NCI-H2107 treated with DMSO at 0.1 percent for 48 hours (cell line): ENCODE data around the gene ATP7B.
"Not testable (repeated sequence)": the region's sequence is repeated elsewhere in the genome, so short reads cannot be mapped to it uniquely, and the experiment has no call there.

Experiments used
- DNase-seq: peaks from one replicate; lab custom pipeline; 2025; ENCODE audit not compliant: unreplicated experiment; lab: John Stamatoyannopoulos, UW

The ATP7B gene

GRCh38 chr13:51922771-51923480 lies 88.3 kb downstream of the ATP7B start:
- no peak for DNase-seq

GRCh38 chr13:51921790-51922740 lies 89.2 kb downstream of the ATP7B start:
- DNase-seq, result no peak

DNA sequence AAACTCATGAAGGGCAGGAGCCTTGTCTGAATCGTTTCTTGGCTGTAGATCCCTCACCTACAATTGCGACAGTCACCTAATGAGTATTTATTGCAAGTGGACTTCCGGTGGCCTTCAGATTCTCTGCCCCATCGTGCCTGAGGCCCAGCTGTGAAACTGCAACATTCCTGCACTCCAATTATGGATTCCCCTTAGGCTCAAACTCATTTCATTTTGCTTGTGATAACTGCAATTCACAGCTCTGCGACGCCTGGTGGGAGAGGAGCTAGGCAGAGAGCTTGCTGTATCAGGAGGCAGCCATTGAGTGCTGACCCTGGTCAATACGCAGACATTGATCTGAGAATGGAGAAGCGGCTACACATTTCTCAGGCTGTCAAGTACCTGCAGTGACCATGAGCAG lies 90.5 kb downstream of the ATP7B start:
- no peak for DNase-seq

GRCh38 chr13:51920267-51920666 lies 91.0 kb downstream of the ATP7B start:
- no peak for DNase-seq

- DNase-seq, result no peak
Observed at GRCh38 chr13:51919531-51919930, 91.7 kb downstream of the ATP7B start.

DNA sequence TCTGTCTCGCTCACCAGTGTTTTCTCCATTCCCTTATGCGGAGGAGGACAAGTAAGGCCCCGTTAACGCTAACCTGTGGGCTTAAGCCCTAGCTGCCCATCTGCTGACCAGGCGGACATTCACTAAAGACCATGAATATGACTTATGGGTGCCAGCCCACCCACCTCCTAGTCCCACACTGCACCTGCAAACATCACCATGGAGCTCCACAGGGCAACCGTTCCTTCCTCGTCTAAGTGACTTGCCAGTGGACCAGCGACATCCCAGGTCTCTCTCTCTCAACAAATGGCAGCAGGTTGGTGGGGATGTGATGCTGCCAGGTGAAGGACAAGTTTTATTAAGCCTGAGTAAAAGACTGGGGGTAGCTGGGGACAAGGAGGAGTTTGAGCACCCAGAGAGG lies 94.3 kb downstream of the ATP7B start:
- DNase-seq, result no peak

- no peak for DNase-seq
Observed at GRCh38 chr13:51916051-51916818, 95.0 kb downstream of the ATP7B start.

- no peak for DNase-seq
Observed at GRCh38 chr13:51914137-51914493, 97.1 kb downstream of the ATP7B start.

DNA sequence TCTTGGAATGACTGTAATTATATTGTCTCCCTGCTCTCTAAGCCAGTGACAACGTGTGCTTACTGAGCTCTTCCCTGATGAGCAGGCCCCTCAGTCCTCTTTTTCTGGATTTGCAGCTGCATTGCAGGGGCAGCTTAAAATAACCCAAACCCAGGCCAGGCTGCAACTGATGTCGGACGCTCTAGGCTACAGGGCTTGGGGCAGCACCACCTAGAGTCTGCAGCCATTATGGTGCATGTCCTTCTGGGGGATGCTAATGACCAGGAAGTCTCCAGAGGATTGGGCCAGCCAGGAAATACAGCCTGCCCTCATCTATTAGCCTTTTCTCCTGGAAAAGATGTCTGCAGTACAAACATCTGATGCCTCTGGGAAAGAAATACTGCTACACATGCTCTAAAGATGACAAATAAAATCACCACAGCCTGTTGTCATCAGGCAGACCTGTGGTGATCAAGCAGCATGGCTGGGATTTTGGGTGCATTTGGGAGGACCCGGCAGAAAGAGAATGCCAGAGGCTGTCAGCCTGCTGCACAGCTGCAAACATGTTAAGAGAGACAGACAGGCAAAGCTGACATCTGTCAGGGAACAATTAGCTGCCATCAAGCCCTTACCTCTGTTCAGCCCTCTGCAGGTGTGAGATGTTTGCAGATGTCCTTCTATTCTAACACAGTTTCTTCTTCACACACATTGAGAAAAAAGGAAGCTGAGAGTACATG lies 97.7 kb downstream of the ATP7B start:
- no peak for DNase-seq

- DNase-seq, result no peak
Observed at GRCh38 chr13:51912511-51913225, 98.6 kb downstream of the ATP7B start.

- peak; percentile 81 for DNase-seq
Observed at GRCh38 chr13:51912091-51912490, 99.2 kb downstream of the ATP7B start.

GRCh38 chr13:51910508-51910907 lies 100.7 kb downstream of the ATP7B start:
- DNase-seq, result no peak

- not testable (repeated sequence) for DNase-seq
Observed at GRCh38 chr13:51909265-51909664, 102.0 kb downstream of the ATP7B start.

- no peak for DNase-seq
Observed at GRCh38 chr13:51907040-51907732, 104.1 kb downstream of the ATP7B start.

GRCh38 chr13:51906581-51906980 lies 104.7 kb downstream of the ATP7B start:
- no peak for DNase-seq

DNA sequence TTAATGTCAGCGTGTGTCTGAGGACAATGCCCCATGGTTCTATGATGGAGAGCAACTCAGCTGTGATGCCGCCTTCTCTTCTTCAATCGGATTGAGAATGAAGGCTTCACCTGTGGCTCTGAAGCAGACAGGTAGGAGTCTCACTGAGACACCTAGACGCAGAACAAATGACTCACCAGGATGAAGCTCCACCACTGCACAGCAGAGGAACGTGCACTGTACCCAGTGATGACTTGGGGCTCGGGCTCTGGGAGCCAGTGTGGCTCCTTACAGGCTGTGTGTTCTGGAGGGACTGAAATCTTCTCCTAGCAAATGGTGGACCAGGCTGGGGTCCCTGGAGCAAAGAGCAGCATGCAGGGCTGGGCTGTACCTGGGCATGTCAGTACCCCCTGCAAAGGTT lies 105.5 kb downstream of the ATP7B start:
- DNase-seq, result no peak

DNA sequence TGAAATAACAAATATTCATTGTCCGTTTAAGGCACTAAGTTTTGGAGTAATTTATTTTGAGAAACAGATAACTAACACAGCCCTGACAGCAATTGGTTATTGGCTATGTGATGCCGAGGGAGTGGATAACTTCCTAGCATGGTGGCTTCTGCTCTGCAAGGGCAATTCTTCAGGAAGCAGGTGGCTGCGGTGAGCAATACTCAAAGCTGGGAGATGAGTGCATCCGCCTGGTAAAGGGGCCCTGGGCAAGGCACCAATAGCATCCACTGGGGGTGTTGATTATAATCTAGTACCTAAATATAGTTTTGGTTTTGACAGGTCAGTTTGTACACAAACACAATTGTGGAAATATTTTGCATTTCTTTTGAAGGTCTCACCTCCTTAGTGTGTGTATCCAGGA lies 108.5 kb downstream of the ATP7B start:
- no peak for DNase-seq

DNA sequence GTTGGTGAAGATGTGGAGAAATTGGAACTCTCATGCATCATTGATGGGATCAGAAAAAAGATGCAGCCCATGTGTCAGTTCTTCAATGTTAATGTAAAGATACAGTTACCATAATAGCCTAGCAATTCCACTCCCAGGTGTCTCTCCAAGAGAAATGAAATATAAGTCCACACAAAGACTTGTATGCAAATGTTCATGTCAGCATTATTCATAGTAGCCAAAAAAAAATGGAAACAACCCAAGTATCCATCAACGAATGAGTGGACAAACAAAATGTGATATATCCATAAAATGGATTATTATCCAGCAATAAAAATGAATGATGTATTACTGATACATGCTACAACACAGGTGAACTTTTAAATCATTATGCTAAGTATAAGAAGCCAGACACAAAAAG lies 110.8 kb downstream of the ATP7B start:
- no peak for DNase-seq
